Upper lobe of left lung (tissue), 4 donors: Measurements from ENCODE around the gene C1QL4.

ENCODE experiments used
- EP300 ChIP-seq, 4 donors: sonication (generic); formaldehyde crosslinking; IDR thresholded peaks; one replicate each; pipeline ENCODE4 v1.5.1; 2017; ENCODE audit warnings: antibody characterized with exemption in 4 of 4, control low read depth in 2 of 4
- POLR2A ChIP-seq, 4 donors: fragments of 450-650 bp; IDR thresholded peaks; one replicate each; pipeline ENCODE4 v1.5.1; 2016 to 2017; ENCODE audit warnings: antibody characterized with exemption in 4 of 4, mild to moderate bottlenecking in 2 of 4
- POLR2AphosphoS5 ChIP-seq, 2 donors: sonication (generic); formaldehyde crosslinking; IDR thresholded peaks; one replicate each; pipeline ENCODE4 v1.5.1; 2017; ENCODE audit warnings: antibody characterized with exemption in 2 of 2
- TF ChIP-seq, protein P1 (sequence below), 6 experiments: fragments of 450-650 bp in 4 of 6; fragments of 200-600 bp in 2 of 6; sonication (generic) in 2 of 6; IDR thresholded peaks; one replicate each; pipeline ENCODE4 v1.5.1; 2016 to 2019; ENCODE audit warnings: antibody characterized with exemption in 6 of 6

DNA sequence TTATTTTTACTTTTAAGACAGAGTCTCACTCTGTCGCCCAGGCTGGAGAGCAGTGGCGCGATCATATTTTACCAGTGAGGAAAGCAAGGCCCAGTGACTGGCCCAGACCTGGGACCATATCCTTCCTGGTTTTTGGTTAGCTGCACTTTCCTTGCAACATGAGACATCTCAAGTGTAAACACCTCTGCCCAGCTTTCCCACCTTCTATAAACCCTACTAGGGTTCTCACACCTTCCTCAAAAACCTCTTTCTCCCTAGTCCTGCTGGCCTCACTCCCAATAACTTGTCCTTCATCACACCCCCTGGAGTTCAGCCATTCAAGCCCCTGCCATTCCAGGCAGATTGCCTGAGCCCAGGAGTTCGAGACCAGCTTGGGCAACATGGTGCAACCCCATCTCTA is 52.3 kb downstream of the C1QL4 start:
- no peak for TF ChIP-seq POLR2AphosphoS5 (IDR thresholded peaks at IDR 0.05)
- TF ChIP-seq, protein P1, sequence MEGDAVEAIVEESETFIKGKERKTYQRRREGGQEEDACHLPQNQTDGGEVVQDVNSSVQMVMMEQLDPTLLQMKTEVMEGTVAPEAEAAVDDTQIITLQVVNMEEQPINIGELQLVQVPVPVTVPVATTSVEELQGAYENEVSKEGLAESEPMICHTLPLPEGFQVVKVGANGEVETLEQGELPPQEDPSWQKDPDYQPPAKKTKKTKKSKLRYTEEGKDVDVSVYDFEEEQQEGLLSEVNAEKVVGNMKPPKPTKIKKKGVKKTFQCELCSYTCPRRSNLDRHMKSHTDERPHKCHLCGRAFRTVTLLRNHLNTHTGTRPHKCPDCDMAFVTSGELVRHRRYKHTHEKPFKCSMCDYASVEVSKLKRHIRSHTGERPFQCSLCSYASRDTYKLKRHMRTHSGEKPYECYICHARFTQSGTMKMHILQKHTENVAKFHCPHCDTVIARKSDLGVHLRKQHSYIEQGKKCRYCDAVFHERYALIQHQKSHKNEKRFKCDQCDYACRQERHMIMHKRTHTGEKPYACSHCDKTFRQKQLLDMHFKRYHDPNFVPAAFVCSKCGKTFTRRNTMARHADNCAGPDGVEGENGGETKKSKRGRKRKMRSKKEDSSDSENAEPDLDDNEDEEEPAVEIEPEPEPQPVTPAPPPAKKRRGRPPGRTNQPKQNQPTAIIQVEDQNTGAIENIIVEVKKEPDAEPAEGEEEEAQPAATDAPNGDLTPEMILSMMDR (IDR thresholded peaks at IDR 0.05), result no peak
- no peak for TF ChIP-seq POLR2A (IDR thresholded peaks at IDR 0.05)
- no peak for TF ChIP-seq EP300 (IDR thresholded peaks at IDR 0.05)
